Retina (tissue), 1 donor: Measurements from ENCODE around the gene TSPYL6.
A peak's percentile ranks its signal among the peaks of the same experiment; 100 is the strongest.
"Not testable (repeated sequence)": the region's sequence is repeated elsewhere in the genome, so short reads cannot be mapped to it uniquely, and the experiment has no call there.

Experiments used
- DNase-seq: peaks from one replicate; pipeline ENCODE4 v3.0.0-alpha.2; 2016

The TSPYL6 gene

GRCh38 chr2:54256091-54256694, at the start of gene TSPYL6:
TSS of gene TSPYL6 (minus strand) at chr2:54256229. CDS start at chr2:54256151, 78 bp downstream.
- no peak for DNase-seq

DNA sequence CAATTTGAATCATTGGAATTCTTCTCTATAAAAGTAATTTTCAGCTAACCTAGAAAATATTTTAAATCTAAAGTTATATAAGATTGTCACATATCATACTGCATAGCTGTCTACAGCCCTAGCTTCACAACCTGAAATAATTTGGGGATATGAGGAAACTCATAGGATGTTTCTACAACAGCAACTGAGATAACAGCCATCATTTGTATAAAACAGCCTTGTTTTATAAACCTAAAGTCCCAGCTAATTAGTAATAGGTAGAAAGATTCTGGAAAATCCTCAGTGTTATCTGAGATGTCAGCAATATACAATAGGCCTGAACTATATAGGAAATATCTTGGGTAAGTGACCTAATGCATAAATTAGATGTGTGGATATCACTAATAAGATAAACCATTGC, 47.6 kb upstream of the TSPYL6 start:
- DNase-seq, result no peak

GRCh38 chr2:54298514-54298913, 42.5 kb upstream of the TSPYL6 start:
- no peak for DNase-seq

DNA sequence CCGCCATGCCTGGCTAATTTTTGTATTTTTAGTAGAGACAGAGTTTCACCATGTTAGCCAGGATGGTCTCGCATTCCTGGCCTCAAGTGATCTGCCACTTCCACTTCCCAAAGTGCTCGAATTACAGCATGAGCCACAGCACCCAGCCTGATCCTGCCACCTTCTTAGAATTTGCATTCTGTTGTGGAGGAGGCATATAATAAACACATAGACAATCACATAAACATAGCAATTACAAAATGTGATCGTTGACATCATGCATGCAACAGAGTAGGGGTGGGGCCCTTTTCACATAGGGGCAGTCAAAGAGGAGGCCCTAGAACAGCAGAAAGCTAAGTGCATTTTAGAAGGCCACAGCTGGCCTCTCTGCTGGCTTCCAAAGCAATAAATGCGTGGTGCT, 39.9 kb upstream of the TSPYL6 start:
- DNase-seq, result no peak

- DNase-seq, result not testable (repeated sequence)
Measured at GRCh38 chr2:54294665-54295064, 38.6 kb upstream of the TSPYL6 start.

- no peak for DNase-seq
Measured at GRCh38 chr2:54290356-54291025, 34.5 kb upstream of the TSPYL6 start.

- peak; percentile 45 for DNase-seq
Measured at GRCh38 chr2:54289917-54290316, 33.9 kb upstream of the TSPYL6 start.

GRCh38 chr2:54287532-54287931, 31.5 kb upstream of the TSPYL6 start:
- no peak for DNase-seq

DNA sequence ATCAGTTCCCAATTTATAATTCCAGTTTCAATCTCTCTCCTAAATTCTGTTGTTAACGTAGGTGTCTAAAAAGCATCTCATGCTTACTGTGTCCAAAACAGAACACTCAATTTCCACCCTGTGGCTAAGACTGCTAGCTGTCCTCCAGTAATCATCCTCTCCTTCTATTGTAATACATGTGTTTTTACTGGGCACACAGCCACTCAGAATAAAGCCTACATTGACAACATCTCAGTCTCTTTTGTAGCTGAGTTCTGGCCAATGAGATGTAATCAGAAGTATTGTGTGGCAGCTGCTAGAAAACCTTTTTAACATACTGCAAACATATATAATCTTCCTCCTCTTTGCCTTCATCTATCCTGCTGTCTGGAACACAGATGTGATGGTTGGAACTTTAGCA, 29.4 kb upstream of the TSPYL6 start:
- no peak for DNase-seq

DNA sequence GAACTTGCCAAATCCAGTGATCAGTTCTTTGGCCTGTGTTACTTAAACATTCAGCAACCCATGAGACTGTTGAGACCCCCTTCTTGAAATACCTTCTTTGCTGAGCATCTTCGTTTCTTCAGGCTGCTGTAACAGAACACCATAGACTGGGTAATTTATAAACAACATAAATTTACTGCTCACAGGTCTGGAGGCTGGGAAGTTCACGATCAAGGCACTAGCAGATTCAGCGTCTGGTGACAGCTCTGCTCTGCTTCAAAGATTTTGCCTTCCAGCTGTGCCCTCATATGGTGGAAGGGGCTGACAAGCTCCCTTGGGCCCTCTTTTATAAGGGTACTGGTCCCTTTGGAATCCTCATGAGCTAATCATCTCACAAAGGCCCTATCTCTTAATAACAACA, 28.8 kb upstream of the TSPYL6 start:
- DNase-seq, result no peak

- no peak for DNase-seq
Measured at GRCh38 chr2:54279385-54279784, 23.4 kb upstream of the TSPYL6 start.

- DNase-seq, result no peak
Measured at GRCh38 chr2:54275541-54275940, 19.5 kb upstream of the TSPYL6 start.

DNA sequence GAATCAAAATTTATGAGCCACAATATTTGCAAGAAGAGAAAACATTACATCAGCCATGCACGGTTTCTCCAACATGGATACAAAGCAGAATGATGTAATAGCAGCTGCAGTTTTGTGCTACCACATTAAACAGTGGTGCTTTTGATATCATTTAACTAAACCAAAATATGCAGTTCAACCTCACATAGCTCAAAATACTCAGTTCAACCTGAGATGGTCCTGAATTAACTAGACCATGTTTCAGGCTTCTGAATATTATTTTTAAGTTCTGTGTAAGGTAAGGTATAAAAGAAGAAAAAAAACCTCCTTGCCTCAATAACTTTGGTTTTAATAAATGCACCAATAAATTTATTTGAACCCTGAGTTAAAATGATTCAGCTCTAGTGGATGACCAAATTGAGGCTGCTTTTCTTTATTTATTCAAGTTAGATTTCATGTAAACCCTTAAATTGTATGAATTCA, 18.8 kb upstream of the TSPYL6 start:
- no peak for DNase-seq

DNA sequence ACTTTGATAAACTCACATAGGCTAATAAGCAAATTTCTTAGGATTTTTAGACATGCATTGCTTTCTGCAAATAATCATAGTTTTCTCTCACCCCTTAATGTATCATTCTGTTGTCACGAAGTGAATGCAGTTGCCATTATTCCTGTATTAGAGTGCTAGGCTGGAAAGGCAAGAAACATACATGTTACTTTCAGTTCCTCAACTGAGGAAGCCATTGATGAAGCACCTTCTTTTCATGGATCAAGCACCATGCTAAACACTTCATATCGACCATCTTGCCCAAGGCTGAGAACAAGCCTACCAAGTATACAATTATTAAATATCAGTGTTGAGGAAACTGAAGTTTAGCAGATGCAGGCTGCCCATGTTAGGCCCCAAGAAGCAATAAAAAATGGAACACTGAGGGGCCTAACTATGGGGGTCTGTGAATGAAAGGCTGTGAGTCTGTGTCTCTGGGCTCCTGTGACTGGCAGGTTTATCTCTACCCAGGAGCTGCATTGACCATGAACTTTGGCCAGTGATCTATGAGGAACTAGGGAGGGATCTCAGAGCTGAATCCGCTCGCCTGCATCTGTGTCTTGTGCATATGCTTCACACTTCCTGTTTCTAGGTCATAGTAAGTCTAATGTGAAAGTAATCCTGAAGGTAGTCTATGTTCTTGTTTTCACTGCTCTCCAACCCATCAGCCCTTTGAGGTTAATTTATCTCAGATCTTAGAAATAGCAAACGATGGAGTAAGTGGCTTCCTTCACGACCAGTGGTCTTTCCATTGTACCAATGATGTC, 16.0 kb upstream of the TSPYL6 start:
- DNase-seq, result no peak

DNA sequence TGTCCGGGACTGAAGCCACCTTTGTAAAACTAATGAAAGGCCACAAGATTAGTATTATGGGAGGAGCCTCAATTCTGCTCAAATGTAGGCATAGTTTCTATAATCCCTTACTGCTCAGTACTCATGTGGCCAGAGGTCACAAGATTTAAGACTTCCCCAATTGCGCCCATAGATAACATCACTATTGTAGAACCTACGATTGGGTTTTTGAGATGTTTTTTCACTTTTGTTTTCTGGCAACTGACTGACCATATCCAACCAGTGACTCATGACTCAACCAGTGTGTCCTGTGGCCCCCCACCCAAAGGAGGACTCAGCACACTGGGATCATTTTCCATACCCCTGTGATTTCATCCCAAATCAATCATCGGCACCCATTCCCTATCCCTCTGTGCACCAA, 15.2 kb upstream of the TSPYL6 start:
- no peak for DNase-seq

DNA sequence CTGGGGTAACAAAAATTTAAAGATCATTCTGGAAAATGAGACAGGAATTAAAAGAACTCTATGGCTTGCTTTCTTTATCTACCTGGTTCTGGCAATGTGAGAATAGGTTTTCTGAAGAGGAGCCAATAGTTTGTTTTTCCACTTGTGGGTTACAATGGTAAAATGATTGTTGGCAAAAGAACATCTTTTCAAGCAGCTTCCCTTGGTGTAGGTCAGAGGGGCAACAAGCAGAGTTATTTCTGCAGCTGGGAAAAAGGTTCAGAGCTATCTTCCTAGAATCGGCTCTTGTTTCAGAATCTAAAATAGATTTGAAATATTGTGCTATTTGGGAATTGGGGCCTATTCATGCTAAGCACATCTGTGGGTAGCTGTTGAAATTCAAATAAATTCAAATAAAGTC, 11.5 kb upstream of the TSPYL6 start:
- DNase-seq, result no peak

GRCh38 chr2:54265081-54265480, 9.1 kb upstream of the TSPYL6 start:
- DNase-seq, result not testable (repeated sequence)

GRCh38 chr2:54262015-54262765, 6.2 kb upstream of the TSPYL6 start:
- no peak for DNase-seq

- no peak for DNase-seq
Measured at GRCh38 chr2:54261537-54261936, 5.5 kb upstream of the TSPYL6 start.

DNA sequence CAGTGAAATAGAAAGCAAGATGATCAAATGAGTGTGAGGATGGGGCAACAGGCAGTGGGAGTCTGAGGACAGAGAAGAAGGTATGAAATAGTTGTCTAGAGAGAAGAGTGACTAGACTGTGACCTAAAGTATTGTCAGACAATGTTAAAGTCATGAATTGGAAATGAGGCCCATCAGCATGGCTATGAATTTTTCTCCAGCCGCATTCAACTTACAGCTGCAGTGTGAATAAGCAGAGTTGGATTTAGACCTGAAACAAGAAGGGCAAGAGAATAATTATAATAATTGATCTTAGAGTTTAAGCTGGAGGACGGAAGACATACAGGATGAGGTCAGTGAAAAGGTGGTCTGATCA, 4.2 kb upstream of the TSPYL6 start:
- no peak for DNase-seq

DNA sequence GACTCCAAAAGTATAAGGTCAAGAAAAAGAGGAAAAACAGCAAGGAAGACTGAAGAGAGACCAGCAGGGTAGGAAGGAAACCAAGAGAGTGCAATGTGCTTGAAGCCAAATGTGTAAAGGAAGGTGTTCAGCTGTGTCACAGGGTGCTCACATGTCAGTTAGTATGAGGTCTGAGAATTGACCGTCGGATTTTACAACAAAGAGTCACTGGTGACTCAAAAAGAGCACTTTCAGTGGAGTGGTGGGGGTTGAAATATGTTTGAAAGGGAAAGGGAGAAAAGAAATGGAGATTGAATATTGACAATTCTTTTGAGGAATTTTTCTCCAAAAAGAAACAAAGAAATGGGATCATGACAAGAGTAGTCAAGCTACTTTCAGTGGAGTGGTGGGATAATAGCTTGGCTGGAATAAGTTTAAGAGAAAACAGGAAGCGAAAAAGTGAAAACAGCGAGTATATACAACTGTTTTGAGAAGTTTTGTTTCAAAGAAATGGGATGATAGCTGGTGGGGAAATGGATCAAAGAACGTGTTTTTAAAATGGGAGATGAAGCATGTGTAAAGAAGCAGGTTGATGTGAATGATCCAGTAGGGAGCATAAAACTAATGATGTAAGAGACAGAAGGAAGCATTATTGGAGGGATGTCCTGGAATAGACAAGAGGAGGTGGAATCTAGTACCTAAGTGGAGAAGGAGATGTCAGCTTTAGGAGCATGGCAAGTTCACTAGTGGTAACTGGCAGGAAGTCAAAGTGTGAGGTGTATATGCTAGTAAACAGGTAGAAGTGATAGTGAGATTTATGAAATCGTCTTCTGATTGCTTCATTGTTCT, 3.6 kb upstream of the TSPYL6 start:
- no peak for DNase-seq

- DNase-seq, result no peak
Measured at GRCh38 chr2:54258166-54258565, 2.1 kb upstream of the TSPYL6 start.
